ENCODE data around the gene SMIM33. TPM values are rescaled to one million over a fixed set of nuclear protein-coding genes. Genes with fewer than 3 reads are reported as not detected.

The SMIM33 gene
- total and polyA plus RNA-seq, 9 of the 15 experiments (the other 6 are each of a cell fraction or from before 2014, with no cell fraction given): not detected

GRCh38 chr5:139482050-139482889 is 11.5 kb downstream of the SMIM33 start, which contains the start of gene STING1 (continued):
- TF ChIP-seq E4F1 (CRISPR knock-in tag; IDR thresholded peaks at IDR 0.05; ENCODE audit: borderline replicate concordance): no peak
- no peak for TF ChIP-seq ZSCAN29 (IDR thresholded peaks at IDR 0.05)
- TF ChIP-seq, protein P1, sequence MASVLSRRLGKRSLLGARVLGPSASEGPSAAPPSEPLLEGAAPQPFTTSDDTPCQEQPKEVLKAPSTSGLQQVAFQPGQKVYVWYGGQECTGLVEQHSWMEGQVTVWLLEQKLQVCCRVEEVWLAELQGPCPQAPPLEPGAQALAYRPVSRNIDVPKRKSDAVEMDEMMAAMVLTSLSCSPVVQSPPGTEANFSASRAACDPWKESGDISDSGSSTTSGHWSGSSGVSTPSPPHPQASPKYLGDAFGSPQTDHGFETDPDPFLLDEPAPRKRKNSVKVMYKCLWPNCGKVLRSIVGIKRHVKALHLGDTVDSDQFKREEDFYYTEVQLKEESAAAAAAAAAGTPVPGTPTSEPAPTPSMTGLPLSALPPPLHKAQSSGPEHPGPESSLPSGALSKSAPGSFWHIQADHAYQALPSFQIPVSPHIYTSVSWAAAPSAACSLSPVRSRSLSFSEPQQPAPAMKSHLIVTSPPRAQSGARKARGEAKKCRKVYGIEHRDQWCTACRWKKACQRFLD (CRISPR knock-in tag; IDR thresholded peaks at IDR 0.05): peak; percentile 97
- TF ChIP-seq JUND (IDR thresholded peaks at IDR 0.05; ENCODE audit: borderline replicate concordance, low read depth, low read length): peak; percentile 60
- TF ChIP-seq JUND (tag; IDR thresholded peaks at IDR 0.05; ENCODE audit: borderline replicate concordance, low read depth, low read length): peak; percentile 65; the same call in 2 of the 3 replicates
- no peak for TF ChIP-seq ILF3 (IDR thresholded peaks at IDR 0.05; ENCODE audit: borderline replicate concordance)
- TF ChIP-seq, protein P2, sequence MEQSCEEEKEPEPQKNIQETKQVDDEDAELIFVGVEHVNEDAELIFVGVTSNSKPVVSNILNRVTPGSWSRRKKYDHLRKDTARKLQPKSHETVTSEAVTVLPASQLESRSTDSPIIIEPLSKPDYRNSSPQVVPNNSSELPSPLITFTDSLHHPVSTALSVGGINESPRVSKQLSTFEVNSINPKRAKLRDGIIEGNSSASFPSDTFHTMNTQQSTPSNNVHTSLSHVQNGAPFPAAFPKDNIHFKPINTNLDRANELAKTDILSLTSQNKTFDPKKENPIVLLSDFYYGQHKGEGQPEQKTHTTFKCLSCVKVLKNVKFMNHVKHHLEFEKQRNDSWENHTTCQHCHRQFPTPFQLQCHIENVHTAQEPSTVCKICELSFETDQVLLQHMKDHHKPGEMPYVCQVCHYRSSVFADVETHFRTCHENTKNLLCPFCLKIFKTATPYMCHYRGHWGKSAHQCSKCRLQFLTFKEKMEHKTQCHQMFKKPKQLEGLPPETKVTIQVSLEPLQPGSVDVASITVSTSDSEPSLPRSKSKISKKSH (CRISPR knock-in tag; IDR thresholded peaks at IDR 0.05): no peak
- no peak for TF ChIP-seq BCLAF1 (IDR thresholded peaks at IDR 0.05; ENCODE audit: borderline replicate concordance in 1 of 2, control insufficient read depth in 1 of 2, low read depth in 2 of 2, low read length in 1 of 2)
- TF ChIP-seq CBFA2T3 (IDR thresholded peaks at IDR 0.05): 0 out of 2 replicates have a peak, but pooled peaks have one; percentile 15
- no peak for TF ChIP-seq XRCC5 (IDR thresholded peaks at IDR 0.05; ENCODE audit: low read depth, low read length)
- peak; percentile 85; the same call in 1 of the 2 replicates for TF ChIP-seq POLR2H (tag; IDR thresholded peaks at IDR 0.05; ENCODE audit: low read depth)
- TF ChIP-seq NRF1 (conservative IDR thresholded peaks at IDR 0.05 in 1 of 2, IDR thresholded peaks at IDR 0.05 in 1 of 2): peak; percentile 27 to 35; a peak in 3 of 4 replicates
- peak; percentile 80; the same call in 1 of the 2 replicates for TF ChIP-seq FOXK1 (CRISPR knock-in tag; IDR thresholded peaks at IDR 0.05; ENCODE audit: borderline replicate concordance)
- 0 out of 2 replicates have a peak, but pooled peaks have one; percentile 60 for TF ChIP-seq GTF2F1 (IDR thresholded peaks at IDR 0.05; ENCODE audit: low read depth, low read length)
- no peak for TF ChIP-seq STAG1 (CRISPR knock-in tag; IDR thresholded peaks at IDR 0.05; ENCODE audit: borderline replicate concordance)

Data from K562 (cell line).